ENCODE results near the gene GNA14. TPM values are rescaled to one million over a fixed set of nuclear protein-coding genes. Genes with fewer than 3 reads are reported as not detected.

The GNA14 gene
- total RNA-seq, 1 experiment from 2014 or later = not detected

- H3K9me3 Mint-ChIP-seq (ENCODE audit: unreplicated experiment) = no peaks in the 10 kb centered on the region
- H3K27me3 Mint-ChIP-seq (ENCODE audit: insufficient read depth, unreplicated experiment) = peaks cover 12% of the 10 kb centered on the region
- DNase-seq (ENCODE audit: unreplicated experiment) = peak; percentile 93
- no peak overlapping the region for H3K4me3 Mint-ChIP-seq (ENCODE audit: unreplicated experiment)
- TF ChIP-seq, protein P1, sequence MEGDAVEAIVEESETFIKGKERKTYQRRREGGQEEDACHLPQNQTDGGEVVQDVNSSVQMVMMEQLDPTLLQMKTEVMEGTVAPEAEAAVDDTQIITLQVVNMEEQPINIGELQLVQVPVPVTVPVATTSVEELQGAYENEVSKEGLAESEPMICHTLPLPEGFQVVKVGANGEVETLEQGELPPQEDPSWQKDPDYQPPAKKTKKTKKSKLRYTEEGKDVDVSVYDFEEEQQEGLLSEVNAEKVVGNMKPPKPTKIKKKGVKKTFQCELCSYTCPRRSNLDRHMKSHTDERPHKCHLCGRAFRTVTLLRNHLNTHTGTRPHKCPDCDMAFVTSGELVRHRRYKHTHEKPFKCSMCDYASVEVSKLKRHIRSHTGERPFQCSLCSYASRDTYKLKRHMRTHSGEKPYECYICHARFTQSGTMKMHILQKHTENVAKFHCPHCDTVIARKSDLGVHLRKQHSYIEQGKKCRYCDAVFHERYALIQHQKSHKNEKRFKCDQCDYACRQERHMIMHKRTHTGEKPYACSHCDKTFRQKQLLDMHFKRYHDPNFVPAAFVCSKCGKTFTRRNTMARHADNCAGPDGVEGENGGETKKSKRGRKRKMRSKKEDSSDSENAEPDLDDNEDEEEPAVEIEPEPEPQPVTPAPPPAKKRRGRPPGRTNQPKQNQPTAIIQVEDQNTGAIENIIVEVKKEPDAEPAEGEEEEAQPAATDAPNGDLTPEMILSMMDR (IDR thresholded peaks at IDR 0.05; ENCODE audit: unreplicated experiment) = peak; percentile 77
- POLR2A ChIA-PET = interaction anchor here (0.6 to 1.1 kb wide), 4 partner anchors 30 to 290 kb away, joined by 3 read pairs; no protein-coding TSS in a partner anchor
- no peaks in the 10 kb centered on the region for H3K36me3 Mint-ChIP-seq (ENCODE audit: insufficient read depth, unreplicated experiment)
- intact Hi-C loops (cut with micrococcal nuclease) = loop anchor here (2.0 to 10.0 kb wide), 3 partner anchors 166 to 310 kb away; no protein-coding TSS in a partner anchor
- H3K27ac Mint-ChIP-seq (ENCODE audit: low read depth, unreplicated experiment) = no peak overlapping the region
- peaks cover 10% of the 10 kb centered on the region for H3K4me1 Mint-ChIP-seq (ENCODE audit: insufficient read depth, unreplicated experiment)
- CTCF ChIA-PET = interaction anchor here (0.5 to 10.6 kb wide), 86 partner anchors 12 to 848 kb away, joined by 3 to 132 read pairs (median 4); partner anchors contain the start of gene GNA14
- no TSS peak for BruUV-seq (replicated peaks)
Measured at GRCh38 chr9:77456829-77457437, 191.2 kb downstream of the GNA14 start.

GRCh38 chr9:77455312-77455927 is 192.7 kb downstream of the GNA14 start:
- Mint-ChIP-seq H3K27me3 (ENCODE audit: insufficient read depth, unreplicated experiment) (peaks cover 11% of the 10 kb centered on the region), H3K36me3 (ENCODE audit: insufficient read depth, unreplicated experiment) (no peaks in the 10 kb centered on the region), H3K9me3 (ENCODE audit: unreplicated experiment) (peaks cover 5% of the 10 kb centered on the region), H3K4me3 (ENCODE audit: unreplicated experiment) (no peak overlapping the region), H3K27ac (ENCODE audit: low read depth, unreplicated experiment) (no peak overlapping the region), H3K4me1 (ENCODE audit: insufficient read depth, unreplicated experiment) (peaks cover 10% of the 10 kb centered on the region)
- POLR2A ChIA-PET = interaction anchor here (0.5 to 0.7 kb wide), 2 partner anchors 38 to 404 kb away, joined by 3 to 4 read pairs; no protein-coding TSS in a partner anchor
- peak; percentile 51 for DNase-seq (ENCODE audit: unreplicated experiment)
- intact Hi-C loops (cut with micrococcal nuclease) = loop anchor here (5.0 to 10.0 kb wide), 2 partner anchors 291 to 312 kb away; no protein-coding TSS in a partner anchor
- CTCF ChIA-PET = interaction anchor here (0.6 to 10.6 kb wide), 19 partner anchors 12 to 621 kb away, joined by 3 to 132 read pairs (median 4); no protein-coding TSS in a partner anchor
- TF ChIP-seq, protein P1 (IDR thresholded peaks at IDR 0.05; ENCODE audit: unreplicated experiment) = peak; percentile 38
- BruUV-seq (replicated peaks) = no TSS peak

DNA sequence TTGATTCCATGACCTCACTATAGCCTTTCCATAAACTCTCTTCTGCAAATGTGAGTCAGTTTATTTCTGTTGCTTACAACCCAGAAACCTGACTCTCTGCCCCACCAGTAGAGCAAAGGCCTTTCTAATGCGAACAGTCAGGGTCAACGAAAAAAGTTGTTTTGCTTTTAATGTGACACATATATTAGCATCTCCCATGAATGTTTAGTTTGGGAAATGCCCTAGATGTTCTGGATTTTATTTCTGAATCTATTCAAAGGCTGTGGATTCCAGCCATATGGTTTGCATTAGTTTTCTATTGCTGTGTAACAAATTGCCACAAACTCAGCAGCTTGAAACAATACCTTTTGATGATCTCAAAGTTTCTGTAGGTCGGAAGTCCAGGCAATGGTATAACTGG is 193.5 kb downstream of the GNA14 start:
- no TSS peak for BruUV-seq (replicated peaks)
- H3K4me3 Mint-ChIP-seq (ENCODE audit: unreplicated experiment) = no peak overlapping the region
- ChIA-PET CTCF (interaction anchor here (0.6 to 10.6 kb wide), 14 partner anchors 8 to 597 kb away, joined by 3 to 125 read pairs (median 4); no protein-coding TSS in a partner anchor), POLR2A (interaction anchor here (0.6 to 0.7 kb wide), 2 partner anchors 404 to 1930 kb away, joined by 3 read pairs; no protein-coding TSS in a partner anchor)
- peaks cover 7% of the 10 kb centered on the region for H3K9me3 Mint-ChIP-seq (ENCODE audit: unreplicated experiment)
- DNase-seq (ENCODE audit: unreplicated experiment) = no peak
- H3K27me3 Mint-ChIP-seq (ENCODE audit: insufficient read depth, unreplicated experiment) = peaks cover 4% of the 10 kb centered on the region
- no peaks in the 10 kb centered on the region for H3K36me3 Mint-ChIP-seq (ENCODE audit: insufficient read depth, unreplicated experiment)
- intact Hi-C loops (cut with micrococcal nuclease) = loop anchor here (5.0 to 10.0 kb wide), 2 partner anchors 290 to 313 kb away; no protein-coding TSS in a partner anchor
- TF ChIP-seq, protein P1 (IDR thresholded peaks at IDR 0.05; ENCODE audit: unreplicated experiment) = no peak
- no peak overlapping the region for H3K27ac Mint-ChIP-seq (ENCODE audit: low read depth, unreplicated experiment)
- peaks cover 17% of the 10 kb centered on the region for H3K4me1 Mint-ChIP-seq (ENCODE audit: insufficient read depth, unreplicated experiment)

Measured in MCF 10A (cell line).